HL-60 (cell line): ENCODE data around the gene YDJC.

Source experiments
- GABPA ChIP-seq: IDR thresholded peaks from 2 replicates; pipeline ENCODE4 v1.6.1; 2012; ENCODE audit warnings: low read depth
- POLR2AphosphoS5 ChIP-seq: IDR thresholded peaks from 2 replicates; pipeline ENCODE4 v1.6.1; 2012; ENCODE audit warnings: low read depth

GRCh38 chr22:21642584-21643448 is 13.0 kb upstream of the YDJC start:
- no peak for TF ChIP-seq GABPA
- TF ChIP-seq POLR2AphosphoS5: no peak
